Measurements from ENCODE around the gene ZC3H10. TPM values are rescaled to one million over a fixed set of nuclear protein-coding genes. Genes with fewer than 3 reads are reported as not detected.

The ZC3H10 gene
- total and polyA plus RNA-seq, 2 experiments from 2014 or later, result 2.7 to 5.4 TPM

- TF ChIP-seq ZNF114 (CRISPR knock-in tag; IDR thresholded peaks at IDR 0.05) (no peak), EZH2 (IDR thresholded peaks at IDR 0.05; ENCODE audit: low read depth, unreplicated experiment) (no peak), JUNB (IDR thresholded peaks at IDR 0.05; ENCODE audit: unreplicated experiment) (no peak), EZH2phosphoT487 (IDR thresholded peaks at IDR 0.05; ENCODE audit: unreplicated experiment) (no peak)
- TF ChIP-seq, protein P1, sequence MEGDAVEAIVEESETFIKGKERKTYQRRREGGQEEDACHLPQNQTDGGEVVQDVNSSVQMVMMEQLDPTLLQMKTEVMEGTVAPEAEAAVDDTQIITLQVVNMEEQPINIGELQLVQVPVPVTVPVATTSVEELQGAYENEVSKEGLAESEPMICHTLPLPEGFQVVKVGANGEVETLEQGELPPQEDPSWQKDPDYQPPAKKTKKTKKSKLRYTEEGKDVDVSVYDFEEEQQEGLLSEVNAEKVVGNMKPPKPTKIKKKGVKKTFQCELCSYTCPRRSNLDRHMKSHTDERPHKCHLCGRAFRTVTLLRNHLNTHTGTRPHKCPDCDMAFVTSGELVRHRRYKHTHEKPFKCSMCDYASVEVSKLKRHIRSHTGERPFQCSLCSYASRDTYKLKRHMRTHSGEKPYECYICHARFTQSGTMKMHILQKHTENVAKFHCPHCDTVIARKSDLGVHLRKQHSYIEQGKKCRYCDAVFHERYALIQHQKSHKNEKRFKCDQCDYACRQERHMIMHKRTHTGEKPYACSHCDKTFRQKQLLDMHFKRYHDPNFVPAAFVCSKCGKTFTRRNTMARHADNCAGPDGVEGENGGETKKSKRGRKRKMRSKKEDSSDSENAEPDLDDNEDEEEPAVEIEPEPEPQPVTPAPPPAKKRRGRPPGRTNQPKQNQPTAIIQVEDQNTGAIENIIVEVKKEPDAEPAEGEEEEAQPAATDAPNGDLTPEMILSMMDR (conservative IDR thresholded peaks at IDR 0.05; ENCODE audit: low read depth in 2 of 2), result no peak
These were observed 2.2 kb downstream of the ZC3H10 start (continued) for GRCh38 chr12:56120158-56120846.

DNA sequence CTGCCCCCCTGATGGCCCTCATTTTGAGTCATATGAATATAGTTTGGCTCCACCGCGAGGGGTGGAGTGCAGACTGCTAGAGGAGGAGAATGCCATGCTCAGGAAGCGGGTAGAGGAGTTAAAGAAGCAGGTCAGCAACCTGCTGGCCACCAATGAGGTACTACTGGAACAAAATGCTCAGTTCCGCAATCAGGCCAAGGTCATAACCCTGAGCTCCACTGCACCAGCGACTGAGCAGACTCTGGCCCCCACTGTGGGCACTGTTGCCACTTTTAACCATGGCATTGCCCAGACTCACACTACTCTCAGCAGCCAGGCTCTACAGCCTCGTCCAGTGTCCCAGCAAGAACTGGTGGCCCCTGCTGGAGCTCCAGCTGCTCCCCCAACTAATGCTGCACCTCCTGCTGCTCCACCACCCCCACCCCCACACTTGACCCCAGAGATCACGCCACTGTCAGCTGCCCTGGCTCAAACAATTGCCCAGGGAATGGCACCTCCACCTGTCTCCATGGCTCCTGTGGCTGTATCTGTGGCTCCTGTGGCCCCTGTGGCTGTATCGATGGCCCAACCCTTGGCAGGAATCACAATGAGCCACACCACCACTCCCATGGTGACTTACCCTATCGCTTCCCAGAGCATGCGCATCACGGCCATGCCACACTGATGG lies 3.3 kb downstream of the ZC3H10 start:
- no peak for TF ChIP-seq ZNF114 (CRISPR knock-in tag; IDR thresholded peaks at IDR 0.05)
- TF ChIP-seq EZH2 (IDR thresholded peaks at IDR 0.05; ENCODE audit: low read depth, unreplicated experiment), result no peak
- no peak for TF ChIP-seq JUNB (IDR thresholded peaks at IDR 0.05; ENCODE audit: unreplicated experiment)
- TF ChIP-seq, protein P2, sequence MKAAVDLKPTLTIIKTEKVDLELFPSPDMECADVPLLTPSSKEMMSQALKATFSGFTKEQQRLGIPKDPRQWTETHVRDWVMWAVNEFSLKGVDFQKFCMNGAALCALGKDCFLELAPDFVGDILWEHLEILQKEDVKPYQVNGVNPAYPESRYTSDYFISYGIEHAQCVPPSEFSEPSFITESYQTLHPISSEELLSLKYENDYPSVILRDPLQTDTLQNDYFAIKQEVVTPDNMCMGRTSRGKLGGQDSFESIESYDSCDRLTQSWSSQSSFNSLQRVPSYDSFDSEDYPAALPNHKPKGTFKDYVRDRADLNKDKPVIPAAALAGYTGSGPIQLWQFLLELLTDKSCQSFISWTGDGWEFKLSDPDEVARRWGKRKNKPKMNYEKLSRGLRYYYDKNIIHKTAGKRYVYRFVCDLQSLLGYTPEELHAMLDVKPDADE (IDR thresholded peaks at IDR 0.05), result no peak
- no peak for TF ChIP-seq EZH2phosphoT487 (IDR thresholded peaks at IDR 0.05; ENCODE audit: unreplicated experiment)
- no peak for TF ChIP-seq CREB1 (CRISPR knock-in tag; IDR thresholded peaks at IDR 0.05; ENCODE audit: low read depth)
- H3F3A ChIP-seq (replicated peaks; ENCODE audit: low read depth), result peaks cover 20% of the 10 kb centered on the region
- no peaks in the 10 kb centered on the region for H3K9me2 ChIP-seq (ENCODE audit: insufficient read depth)
- peaks cover 12% of the 10 kb centered on the region for H3K79me2 ChIP-seq (replicated peaks; ENCODE audit: insufficient read depth)
- ATAC-seq, result no peak
- H3K4me2 ChIP-seq, result no peak overlapping the region
- Mint-ChIP-seq H3K4me3 (no peak overlapping the region; the same call in 2 of the 3 replicates), H3K9me3 (peaks cover 6% of the 10 kb centered on the region; the same call in 2 of the 3 replicates), H3K27ac (no peak overlapping the region), H3K4me1 (peaks cover 21% of the 10 kb centered on the region), H3K27me3 (ENCODE audit: insufficient read depth, low read depth, poor library complexity) (peaks cover 19% of the 10 kb centered on the region), H3K36me3 (ENCODE audit: low read depth) (peaks cover 33% of the 10 kb centered on the region)
- H3K4me1 ChIP-seq (ENCODE audit: insufficient read depth), result peaks cover 10% of the 10 kb centered on the region
- H3K36me3 ChIP-seq (ENCODE audit: insufficient read depth), result peaks cover 4% of the 10 kb centered on the region; the same call in 1 of the 2 replicates
- no peak overlapping the region for H3K27ac ChIP-seq (ENCODE audit: low read depth)
- DNase-seq (ENCODE audit: low spot score), result no peak
- H4K20me1 ChIP-seq (replicated peaks; ENCODE audit: insufficient read depth), result no peaks in the 10 kb centered on the region
- H2AFZ ChIP-seq, result no peak overlapping the region
- no peaks in the 10 kb centered on the region for H3K27me3 ChIP-seq (ENCODE audit: insufficient read depth)
- no peak overlapping the region for H3K4me3 ChIP-seq

- no peak overlapping the region for H3K4me3 ChIP-seq
- no peak overlapping the region; the same call in 2 of the 3 replicates for H3K4me3 Mint-ChIP-seq
- peaks cover 12% of the 10 kb centered on the region for H3K27me3 Mint-ChIP-seq (ENCODE audit: insufficient read depth, low read depth, poor library complexity)
- DNase-seq (ENCODE audit: low spot score) (no peak), ATAC-seq (no peak)
- H3K36me3 ChIP-seq (ENCODE audit: insufficient read depth), result no peaks in the 10 kb centered on the region; the same call in 1 of the 2 replicates
- H3F3A ChIP-seq (replicated peaks; ENCODE audit: low read depth), result peaks cover 12% of the 10 kb centered on the region
- no peak overlapping the region for H3K27ac Mint-ChIP-seq
- peaks cover 5% of the 10 kb centered on the region; the same call in 2 of the 3 replicates for H3K9me3 Mint-ChIP-seq
- H3K4me2 ChIP-seq, result no peak overlapping the region
- H3K4me1 ChIP-seq (ENCODE audit: insufficient read depth), result peaks cover 21% of the 10 kb centered on the region
- H2AFZ ChIP-seq, result no peak overlapping the region
- H3K36me3 Mint-ChIP-seq (ENCODE audit: low read depth), result peaks cover 20% of the 10 kb centered on the region
- no peaks in the 10 kb centered on the region for H3K9me2 ChIP-seq (ENCODE audit: insufficient read depth)
- H3K27ac ChIP-seq (ENCODE audit: low read depth), result no peak overlapping the region
- no peaks in the 10 kb centered on the region for H4K20me1 ChIP-seq (replicated peaks; ENCODE audit: insufficient read depth)
- H3K4me1 Mint-ChIP-seq, result peaks cover 34% of the 10 kb centered on the region
- no peaks in the 10 kb centered on the region for H3K27me3 ChIP-seq (ENCODE audit: insufficient read depth)
- H3K79me2 ChIP-seq (replicated peaks; ENCODE audit: insufficient read depth), result peaks cover under 1% of the 10 kb centered on the region; the same call in 1 of the 2 replicates
- TF ChIP-seq CREB1 (CRISPR knock-in tag; IDR thresholded peaks at IDR 0.05; ENCODE audit: low read depth) (no peak), EZH2 (IDR thresholded peaks at IDR 0.05; ENCODE audit: low read depth, unreplicated experiment) (no peak), EZH2phosphoT487 (IDR thresholded peaks at IDR 0.05; ENCODE audit: unreplicated experiment) (no peak), STAT1 (IDR thresholded peaks at IDR 0.05; ENCODE audit: unreplicated experiment) (no peak), ZNF114 (CRISPR knock-in tag; IDR thresholded peaks at IDR 0.05) (no peak), NANOG (IDR thresholded peaks at IDR 0.05; ENCODE audit: borderline replicate concordance) (no peak), POLR2AphosphoS5 (IDR thresholded peaks at IDR 0.05; ENCODE audit: low read depth) (no peak), REST (IDR thresholded peaks at IDR 0.05; ENCODE audit: unreplicated experiment) (no peak)
- TF ChIP-seq, protein P1 (conservative IDR thresholded peaks at IDR 0.05; ENCODE audit: low read depth in 2 of 2), result no peak
These were observed 4.6 kb downstream of the ZC3H10 start for GRCh38 chr12:56122637-56123036.
